Stimulated activated naive CD8-positive, alpha-beta T cell treated with anti-CD3 and anti-CD28 coated beads, Interleukin-15, amount 100 ng/mL, for 72 hours (primary cell): ENCODE measurements around the gene HOXC6.
A peak's percentile ranks its signal among the peaks of the same experiment; 100 is the strongest.
"Not testable (repeated sequence)": the region's sequence is repeated elsewhere in the genome, so short reads cannot be mapped to it uniquely, and the experiment has no call there.

Source experiments
- ATAC-seq: fragments of 150-1000 bp; cut with Tn5 transposase; 2 replicates; pipeline ENCODE4 v1.10.0; 2021; ENCODE audit warnings: mild to moderate bottlenecking, moderate library complexity
- DNase-seq, 2 donors: peaks; one replicate each; pipeline ENCODE4 v3.0.0; 2021 to 2022
- H3K27ac Mint-ChIP-seq, 2 donors: one replicate each; pipeline ENCODE4 v1.8.0; 2022; ENCODE audit warnings: mild to moderate bottlenecking in 2 of 2, mixed read lengths in 2 of 2, moderate library complexity in 2 of 2
- H3K27me3 Mint-ChIP-seq: one replicate; pipeline ENCODE4 v1.8.0; 2022; ENCODE audit warnings: mixed read lengths
- H3K4me1 Mint-ChIP-seq: one replicate; pipeline ENCODE4 v1.8.0; 2022; ENCODE audit warnings: mild to moderate bottlenecking, mixed read lengths
- H3K4me3 Mint-ChIP-seq, 2 donors: one replicate each; pipeline ENCODE4 v1.8.0; 2022; ENCODE audit warnings: mild to moderate bottlenecking in 2 of 2, mixed read lengths in 2 of 2, moderate library complexity in 1 of 2
- H3K9me3 Mint-ChIP-seq, 2 donors: one replicate each; pipeline ENCODE4 v1.8.0; 2022; ENCODE audit warnings: mixed read lengths in 2 of 2

Gene HOXC6

DNA sequence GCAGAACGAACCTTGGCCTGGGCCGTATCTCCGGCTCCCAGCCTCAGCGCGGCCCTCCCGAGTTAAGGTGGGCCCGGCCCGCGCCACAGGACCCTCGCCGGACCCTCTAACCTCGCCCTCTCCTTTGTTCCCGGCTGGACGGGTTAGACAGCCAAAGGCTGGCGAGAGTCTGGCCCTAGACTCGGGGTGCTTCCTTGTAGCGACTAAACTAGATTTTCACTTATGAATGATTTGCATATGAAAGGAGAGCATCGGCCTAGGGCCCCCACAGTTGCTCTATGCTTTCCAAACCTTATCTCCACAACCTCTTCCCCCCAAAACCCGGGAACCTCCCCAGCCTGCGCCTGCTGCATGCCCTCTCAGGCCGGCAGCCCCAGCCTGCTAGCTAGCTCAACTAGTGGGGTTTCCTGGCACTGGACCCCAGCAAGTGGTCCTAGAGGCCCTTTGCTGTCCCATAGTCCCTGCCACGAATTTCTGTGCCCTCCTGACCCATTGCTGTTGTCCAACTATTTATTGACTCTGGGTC lies 6.6 kb downstream of the HOXC6 start:
- H3K4me3 Mint-ChIP-seq, result peak overlapping the region in 1 of 2 donors; percentile 74
- no peaks in the 10 kb centered on the region for H3K9me3 Mint-ChIP-seq
- DNase-seq (no peak), ATAC-seq (no peak)
- H3K27me3 Mint-ChIP-seq, result peaks cover 100% of the 10 kb centered on the region
- H3K4me1 Mint-ChIP-seq, result peaks cover 40% of the 10 kb centered on the region
- no peak overlapping the region for H3K27ac Mint-ChIP-seq

DNA sequence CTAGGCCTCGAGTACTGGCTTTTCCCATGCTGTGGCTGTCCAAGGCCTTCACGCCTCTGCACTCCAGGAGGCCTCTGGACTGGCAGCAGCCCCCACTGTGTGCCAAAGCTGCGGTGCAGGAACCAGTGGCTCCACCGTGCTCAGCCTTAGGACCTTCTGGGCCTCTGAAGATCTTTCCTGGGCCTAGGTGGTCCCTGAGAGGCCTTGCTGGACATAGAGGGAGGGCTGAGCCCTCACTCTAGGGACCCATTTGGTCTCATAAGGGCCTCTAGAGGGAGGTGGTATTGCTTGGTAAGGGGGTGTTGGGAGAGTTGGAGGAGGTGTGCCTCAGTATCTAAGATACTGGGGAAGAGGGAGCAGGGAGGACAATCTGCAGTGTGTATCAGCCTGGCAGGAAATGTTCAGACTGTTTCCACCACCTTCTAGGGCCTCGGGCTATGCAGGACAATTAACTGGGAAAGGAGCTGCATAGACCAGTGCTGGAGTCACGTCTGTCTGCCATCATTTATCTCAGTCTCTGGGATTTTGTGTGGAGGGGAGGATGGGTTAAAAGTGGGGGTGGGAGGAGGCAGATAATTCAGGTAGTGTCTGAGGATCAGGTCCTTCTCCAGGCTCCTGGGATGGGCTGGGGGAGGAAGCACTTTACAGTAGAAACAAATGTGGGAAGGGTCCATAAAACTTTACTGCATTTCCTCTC lies 7.5 kb downstream of the HOXC6 start:
- ATAC-seq, result no peak
- H3K27ac Mint-ChIP-seq, result no peak overlapping the region
- H3K27me3 Mint-ChIP-seq, result peaks cover 100% of the 10 kb centered on the region
- DNase-seq, result no peak
- no peak overlapping the region for H3K4me3 Mint-ChIP-seq
- H3K9me3 Mint-ChIP-seq, result no peaks in the 10 kb centered on the region
- H3K4me1 Mint-ChIP-seq, result peaks cover 31% of the 10 kb centered on the region

DNA sequence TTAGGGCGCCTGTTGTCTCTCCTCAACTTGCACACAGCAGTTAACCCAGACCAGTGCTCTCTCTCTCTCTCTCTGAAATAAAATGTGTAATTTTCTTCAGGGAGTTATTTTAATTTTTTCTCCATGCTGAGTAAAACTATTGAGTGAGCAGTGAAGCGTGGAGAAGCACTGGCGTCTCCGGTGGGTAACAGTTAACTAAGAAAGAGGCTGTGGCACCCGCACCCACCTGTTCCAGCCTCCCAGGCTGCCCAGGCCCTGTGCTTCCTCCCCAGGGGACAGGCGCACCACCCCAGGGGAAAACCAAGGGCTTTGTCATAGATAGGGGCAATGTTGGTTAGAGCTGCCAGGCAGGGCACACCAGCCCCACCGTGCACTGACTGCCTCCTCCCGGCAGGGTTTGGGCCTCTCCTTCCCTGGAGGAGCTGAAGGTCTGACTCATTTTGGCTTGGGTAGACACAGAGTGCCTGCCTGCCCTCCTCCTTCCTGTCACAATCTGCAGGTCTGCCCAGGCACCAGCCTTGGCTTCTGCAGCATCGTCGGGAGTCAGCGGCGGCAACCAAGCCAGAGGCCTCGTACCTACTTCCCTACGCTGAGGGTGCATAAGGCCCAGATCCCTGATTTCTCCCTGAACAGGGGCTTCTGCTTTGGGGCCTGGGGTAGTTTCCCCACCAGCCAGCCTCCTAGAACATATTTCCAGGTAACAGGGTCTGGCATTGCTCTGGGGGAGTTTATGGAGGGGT lies 8.6 kb downstream of the HOXC6 start:
- peaks cover 100% of the 10 kb centered on the region for H3K27me3 Mint-ChIP-seq
- DNase-seq (no peak), ATAC-seq (peak; percentile 46)
- no peaks in the 10 kb centered on the region for H3K9me3 Mint-ChIP-seq
- H3K4me1 Mint-ChIP-seq, result peaks cover 24% of the 10 kb centered on the region
- no peak overlapping the region for H3K27ac Mint-ChIP-seq
- no peak overlapping the region for H3K4me3 Mint-ChIP-seq

DNA sequence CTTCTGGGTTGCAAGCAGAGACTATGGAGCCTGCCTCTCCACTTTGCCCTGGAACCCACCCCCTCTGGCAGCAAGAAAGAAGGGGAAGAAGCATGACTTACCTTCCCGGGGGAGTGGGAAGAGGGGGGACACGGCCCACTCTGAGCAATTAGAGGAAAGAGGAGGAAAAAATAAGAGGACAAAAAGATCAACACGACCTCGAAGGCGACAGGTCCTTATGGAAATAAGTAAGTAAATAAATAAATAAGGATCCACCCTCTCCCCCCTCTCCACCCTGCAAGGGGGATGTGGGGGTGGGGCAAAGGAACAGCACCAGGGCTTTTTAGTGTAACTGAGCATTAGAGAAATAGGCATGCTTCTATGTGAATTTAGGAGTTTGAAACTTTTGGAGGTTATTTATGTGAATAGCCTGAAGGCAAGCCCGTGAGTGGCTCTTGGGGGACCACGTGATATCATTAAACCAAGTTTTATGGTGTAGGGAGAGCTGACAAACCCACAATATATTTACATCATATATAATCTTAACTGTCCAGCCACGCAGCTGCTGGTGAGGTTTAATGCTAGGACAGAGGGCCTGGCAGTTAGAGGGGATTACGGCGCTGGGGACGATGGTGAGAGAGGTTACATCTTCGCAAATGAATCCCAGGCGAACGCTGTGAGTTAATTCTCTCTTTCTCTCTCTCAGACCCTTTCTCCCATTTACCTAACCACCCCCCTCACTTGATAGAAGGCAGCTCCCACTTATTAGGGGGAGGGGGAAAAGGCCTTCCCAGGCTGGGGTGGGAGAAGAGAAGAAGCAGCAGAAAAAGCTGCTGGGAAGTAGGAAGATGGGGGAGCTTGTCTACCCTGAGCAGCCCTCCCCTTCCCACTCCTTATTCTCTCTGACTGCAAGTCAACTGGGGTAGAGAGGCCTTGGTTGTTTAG lies 9.4 kb downstream of the HOXC6 start:
- H3K4me3 Mint-ChIP-seq, result no peak overlapping the region
- H3K4me1 Mint-ChIP-seq, result peaks cover 23% of the 10 kb centered on the region
- H3K27me3 Mint-ChIP-seq, result peaks cover 100% of the 10 kb centered on the region
- H3K9me3 Mint-ChIP-seq, result no peaks in the 10 kb centered on the region
- ATAC-seq, result no peak
- H3K27ac Mint-ChIP-seq, result no peak overlapping the region
- no peak for DNase-seq

DNA sequence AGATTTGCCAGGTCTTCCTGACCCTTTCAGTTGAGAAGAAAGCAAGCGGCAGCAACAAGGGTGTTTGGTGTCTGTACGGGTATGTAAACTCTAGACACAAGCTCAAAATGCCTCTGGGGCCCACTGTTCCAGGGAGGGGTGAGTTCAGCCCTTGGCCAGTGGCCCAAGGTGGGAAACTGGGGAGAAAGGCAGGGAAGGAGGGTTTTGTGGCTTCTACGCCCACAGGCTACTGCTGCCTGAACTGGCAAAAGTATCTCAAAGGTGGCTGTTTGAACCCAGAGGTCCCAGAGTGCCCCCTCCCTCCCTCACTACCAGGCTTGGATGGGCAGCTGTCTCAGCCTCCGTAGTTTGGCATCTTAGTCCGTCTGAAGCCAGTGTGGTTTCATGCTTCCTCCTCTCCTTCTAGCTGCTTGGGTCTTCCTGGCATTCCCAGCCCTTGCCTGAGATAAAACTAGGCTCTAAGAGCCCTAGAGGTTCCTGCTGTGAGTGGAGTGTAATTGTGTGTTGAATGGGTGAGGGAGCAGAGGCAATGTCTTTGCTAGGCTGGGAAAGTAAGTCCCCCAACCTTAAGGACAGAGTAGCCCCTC lies 10.1 kb downstream of the HOXC6 start:
- no peaks in the 10 kb centered on the region for H3K9me3 Mint-ChIP-seq
- no peak for DNase-seq
- H3K4me1 Mint-ChIP-seq, result peaks cover 16% of the 10 kb centered on the region
- no peak for ATAC-seq
- no peak overlapping the region for H3K4me3 Mint-ChIP-seq
- H3K27me3 Mint-ChIP-seq, result peaks cover 100% of the 10 kb centered on the region
- no peak overlapping the region for H3K27ac Mint-ChIP-seq

DNA sequence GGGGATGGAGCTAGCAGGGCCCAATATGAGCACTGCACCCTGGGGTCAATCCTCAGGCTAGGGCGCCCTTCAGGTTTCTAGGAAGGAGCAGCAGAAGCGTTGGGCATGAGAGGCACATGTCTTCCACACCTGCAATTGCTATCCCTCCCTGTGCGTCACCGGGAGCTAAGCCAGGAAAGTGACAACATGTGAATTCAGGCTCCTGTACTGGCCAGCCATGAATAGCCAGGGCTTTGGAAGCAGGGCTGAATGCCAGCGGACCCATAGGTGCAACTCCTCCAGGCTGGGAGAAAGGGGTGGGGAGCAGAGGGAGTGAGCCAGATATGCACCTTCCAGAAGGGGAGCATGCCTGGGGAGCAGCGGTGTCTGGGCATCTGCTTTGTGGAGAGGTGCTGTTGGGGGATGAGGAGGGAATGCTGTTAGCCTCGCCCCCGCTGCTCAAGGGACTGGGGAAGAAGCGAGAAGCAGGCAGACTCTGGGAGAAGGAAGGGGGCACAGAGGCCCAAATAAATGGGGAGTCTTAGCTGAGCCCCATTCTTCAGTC lies 10.7 kb downstream of the HOXC6 start:
- H3K27me3 Mint-ChIP-seq, result peaks cover 100% of the 10 kb centered on the region
- H3K4me3 Mint-ChIP-seq, result no peak overlapping the region
- DNase-seq, result no peak
- H3K4me1 Mint-ChIP-seq, result peaks cover 16% of the 10 kb centered on the region
- no peak for ATAC-seq
- H3K27ac Mint-ChIP-seq, result no peak overlapping the region
- no peaks in the 10 kb centered on the region for H3K9me3 Mint-ChIP-seq

DNA sequence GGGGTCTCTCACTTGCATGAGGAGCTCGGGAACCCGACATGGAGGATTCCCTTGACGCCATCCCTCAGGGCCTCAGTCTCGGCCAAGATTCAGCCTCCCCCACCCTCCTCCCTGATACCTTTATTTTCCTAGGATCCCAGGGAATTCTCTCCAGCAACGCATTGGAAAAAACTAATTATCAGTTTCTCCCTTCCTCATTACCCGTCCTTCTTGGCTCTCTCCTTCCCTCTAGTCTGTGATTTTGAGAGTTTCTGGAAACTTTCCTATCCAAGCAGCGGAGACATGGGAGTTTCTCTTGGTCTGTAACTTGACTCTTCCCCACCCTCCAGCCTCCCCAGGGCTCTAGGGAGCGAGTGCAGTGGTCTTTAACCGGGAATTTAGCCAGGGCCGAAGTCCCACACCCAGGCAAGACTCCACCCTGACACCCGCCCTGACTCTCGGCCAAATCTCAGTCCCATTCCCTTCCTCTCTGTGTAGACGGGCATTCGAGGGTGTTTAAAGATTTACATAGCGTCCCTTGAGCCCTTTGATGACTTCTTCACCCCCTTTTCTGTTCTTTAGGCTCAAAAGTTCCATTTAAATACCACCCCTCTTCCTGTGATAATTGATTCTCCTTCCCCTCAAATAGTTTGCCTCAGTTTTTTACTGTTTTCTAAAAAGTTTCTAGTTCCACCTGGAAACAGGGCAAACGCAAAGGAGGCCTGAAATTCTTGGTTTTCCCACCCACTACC lies 11.3 kb downstream of the HOXC6 start:
- DNase-seq (no peak), ATAC-seq (no peak)
- peaks cover 100% of the 10 kb centered on the region for H3K27me3 Mint-ChIP-seq
- H3K27ac Mint-ChIP-seq, result no peak overlapping the region
- no peaks in the 10 kb centered on the region for H3K9me3 Mint-ChIP-seq
- peaks cover 17% of the 10 kb centered on the region for H3K4me1 Mint-ChIP-seq
- no peak overlapping the region for H3K4me3 Mint-ChIP-seq

DNA sequence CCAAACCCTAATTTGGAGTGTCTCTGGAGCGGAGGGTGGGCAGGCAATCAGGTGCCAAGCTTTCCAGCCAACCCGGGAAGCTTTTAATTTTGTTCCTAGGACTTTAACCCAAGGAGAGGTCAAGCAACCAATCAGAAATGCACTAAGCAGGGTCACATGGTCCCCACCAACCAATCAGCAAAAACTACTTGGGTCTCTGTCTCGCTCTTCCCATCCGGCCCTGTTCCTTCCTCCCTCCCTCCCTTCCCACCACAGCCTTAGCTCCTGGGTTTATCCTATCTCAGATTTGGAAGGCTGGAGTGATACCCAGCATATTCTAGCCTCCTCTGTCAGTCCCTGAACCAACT lies 11.9 kb downstream of the HOXC6 start:
- Mint-ChIP-seq H3K4me3 (no peak overlapping the region), H3K27me3 (peaks cover 100% of the 10 kb centered on the region), H3K27ac (no peak overlapping the region), H3K9me3 (no peaks in the 10 kb centered on the region), H3K4me1 (peaks cover 15% of the 10 kb centered on the region)
- DNase-seq (no peak), ATAC-seq (no peak)

DNA sequence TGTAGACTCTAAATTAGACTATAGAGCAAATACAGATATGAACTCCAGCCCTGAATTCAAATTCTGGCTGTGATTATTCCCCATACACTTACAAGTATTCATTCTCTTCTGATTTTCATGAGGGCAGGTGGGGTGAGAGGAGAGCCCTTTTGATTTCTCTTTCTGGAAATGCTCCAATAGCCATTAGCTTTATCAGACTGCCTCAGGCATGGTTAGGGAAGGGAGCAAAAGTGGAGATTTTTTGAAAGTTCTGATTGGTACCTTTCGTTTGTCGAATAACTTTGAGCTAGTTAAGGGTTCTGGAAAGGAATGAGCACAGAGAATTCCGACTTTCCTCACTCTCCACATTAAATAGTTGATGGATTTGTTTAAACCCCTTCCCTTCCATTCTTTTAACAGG lies 12.4 kb downstream of the HOXC6 start:
- Mint-ChIP-seq H3K4me3 (no peak overlapping the region), H3K27me3 (peaks cover 100% of the 10 kb centered on the region), H3K27ac (no peak overlapping the region), H3K9me3 (no peaks in the 10 kb centered on the region), H3K4me1 (peaks cover 13% of the 10 kb centered on the region)
- ATAC-seq (no peak), DNase-seq (no peak)

DNA sequence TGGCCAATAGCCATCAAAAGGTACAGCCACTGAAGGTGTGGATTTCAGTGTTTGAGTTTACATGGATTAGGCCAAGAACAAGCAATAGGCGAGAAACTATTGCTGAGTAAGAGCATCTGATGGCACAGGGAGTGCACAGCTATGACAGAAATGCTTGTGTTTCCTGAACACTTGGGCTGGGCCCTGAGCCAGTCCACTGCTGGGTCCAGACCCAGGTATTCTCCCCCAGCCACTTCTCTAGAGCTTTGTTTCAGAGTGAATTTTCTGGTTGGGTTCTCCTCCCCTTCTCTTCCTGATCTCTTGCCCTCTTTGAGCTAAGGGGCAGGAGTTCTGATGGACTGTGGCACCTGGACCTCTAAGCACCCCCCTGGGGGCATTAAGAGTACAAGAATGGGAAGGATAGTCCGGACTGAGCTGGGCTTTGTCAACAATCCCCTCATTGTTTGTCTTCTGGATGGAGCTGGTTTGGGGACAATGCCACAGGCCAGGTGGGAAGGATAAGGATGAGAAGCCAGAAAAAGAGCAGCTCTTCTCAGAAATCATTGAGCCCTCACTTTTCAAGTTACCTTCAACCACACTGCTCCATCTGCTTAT lies 13.0 kb downstream of the HOXC6 start:
- Mint-ChIP-seq H3K27ac (no peak overlapping the region), H3K27me3 (peaks cover 100% of the 10 kb centered on the region), H3K4me1 (peaks cover 13% of the 10 kb centered on the region), H3K4me3 (no peak overlapping the region), H3K9me3 (no peaks in the 10 kb centered on the region)
- ATAC-seq, result no peak
- DNase-seq, result no peak

DNA sequence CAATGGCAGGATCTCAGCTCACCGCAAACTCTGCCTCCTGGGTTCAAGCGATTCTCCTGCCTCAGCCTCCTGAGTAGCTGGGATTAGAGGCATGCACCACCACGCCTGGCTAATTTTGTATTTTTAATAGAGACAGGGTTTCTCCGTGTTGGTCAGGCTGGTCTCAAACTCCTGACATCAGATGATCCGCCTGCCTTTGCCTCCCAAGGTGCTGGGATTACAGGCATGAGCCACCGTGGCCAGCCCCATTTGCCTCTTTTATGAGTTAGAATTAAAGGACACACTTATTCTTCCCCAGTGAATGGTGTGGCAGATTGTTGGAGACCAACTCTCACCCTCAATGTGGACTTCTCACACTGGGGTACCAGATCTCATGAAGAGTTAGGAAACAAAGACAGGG lies 13.8 kb downstream of the HOXC6 start:
- peaks cover 100% of the 10 kb centered on the region for H3K27me3 Mint-ChIP-seq
- not testable (repeated sequence) for ATAC-seq

DNA sequence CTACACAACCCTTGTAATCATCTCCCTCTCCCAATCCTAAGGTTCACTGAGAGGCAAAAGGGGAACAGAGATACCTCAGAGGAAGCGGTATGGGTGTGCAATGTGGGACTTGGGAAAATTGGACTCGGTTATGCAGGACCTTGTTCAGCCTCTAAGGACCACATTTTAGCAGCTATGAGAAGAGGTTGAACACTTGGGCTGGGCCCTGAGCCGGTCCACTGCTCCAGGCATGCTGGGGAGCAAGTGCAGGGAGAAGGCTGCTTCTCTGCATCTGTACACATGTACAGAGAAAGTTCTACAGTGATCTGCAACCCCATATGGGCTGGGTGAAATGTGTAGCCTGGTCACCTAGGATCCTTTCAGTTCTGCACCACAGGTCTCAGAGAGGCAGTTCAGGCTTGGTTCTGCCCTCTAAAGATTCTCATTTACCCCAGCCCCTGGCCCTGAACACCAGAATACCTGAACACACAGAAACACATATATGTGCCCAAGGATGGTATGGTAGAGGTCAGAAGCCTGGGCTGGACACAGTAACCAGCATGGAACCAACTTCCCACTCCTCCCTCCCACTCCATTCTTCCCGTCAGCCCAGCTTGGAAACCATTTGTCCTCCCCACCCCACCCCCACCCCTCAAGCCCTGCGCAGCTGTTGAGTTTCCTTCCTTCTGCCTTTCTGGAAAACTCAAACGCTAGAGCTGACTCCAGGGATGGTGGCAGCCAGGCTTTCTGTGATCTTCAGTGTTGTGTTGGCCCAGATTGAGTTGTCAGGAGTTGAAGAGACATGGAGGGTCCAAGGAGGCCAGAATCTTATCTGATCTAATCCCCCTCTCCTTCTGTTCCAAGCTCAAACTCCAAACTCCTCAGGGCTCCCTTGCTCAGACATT lies 15.0 kb downstream of the HOXC6 start:
- H3K9me3 Mint-ChIP-seq, result no peaks in the 10 kb centered on the region
- H3K4me1 Mint-ChIP-seq, result peaks cover 31% of the 10 kb centered on the region
- H3K4me3 Mint-ChIP-seq, result no peak overlapping the region
- ATAC-seq (no peak), DNase-seq (no peak)
- peaks cover 100% of the 10 kb centered on the region for H3K27me3 Mint-ChIP-seq
- H3K27ac Mint-ChIP-seq, result peak overlapping the region in 1 of 2 donors; percentile 8

More for the DNA sequence above, 13.8 kb downstream of the HOXC6 start:
- not testable (repeated sequence) for H3K4me3 Mint-ChIP-seq, DNase-seq, H3K27ac Mint-ChIP-seq, H3K9me3 Mint-ChIP-seq
- H3K4me1 Mint-ChIP-seq, result peaks cover 21% of the 10 kb centered on the region

DNA sequence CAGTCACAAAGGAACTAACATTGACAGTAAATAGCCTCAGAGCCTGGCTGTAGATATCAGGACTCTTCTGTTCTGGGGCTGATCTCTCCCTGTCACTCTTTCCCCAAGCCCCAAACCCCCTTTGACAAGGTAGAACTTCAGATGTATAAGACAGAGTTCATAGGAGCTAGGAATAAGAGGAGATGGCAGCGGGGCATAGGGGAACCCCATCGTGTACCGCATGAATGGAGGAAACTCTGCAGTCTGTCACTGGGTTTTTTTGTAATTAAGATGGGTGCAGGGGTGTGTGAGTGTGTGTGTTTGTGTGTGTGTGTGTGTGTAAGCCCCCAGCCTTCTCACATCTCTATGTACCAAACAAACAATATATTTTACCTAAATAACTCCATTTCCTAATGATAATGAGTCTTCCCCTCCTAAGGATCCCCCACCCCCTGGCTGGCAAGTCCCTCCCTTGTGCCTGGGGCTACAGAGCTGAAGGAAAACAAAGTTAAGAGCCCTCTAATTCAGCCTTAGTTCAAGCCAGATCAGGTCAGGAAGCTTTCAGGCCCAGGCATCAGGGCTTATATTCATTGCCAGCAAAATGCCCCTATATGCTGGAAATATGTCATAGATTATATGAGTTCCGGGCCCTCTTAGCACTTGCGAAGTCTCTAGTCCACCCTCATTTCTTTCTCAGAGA lies 16.3 kb downstream of the HOXC6 start:
- Mint-ChIP-seq H3K27me3 (peaks cover 100% of the 10 kb centered on the region), H3K4me3 (no peak overlapping the region), H3K9me3 (no peaks in the 10 kb centered on the region), H3K27ac (no peak overlapping the region), H3K4me1 (peaks cover 31% of the 10 kb centered on the region)
- no peak for ATAC-seq
- DNase-seq, result no peak
